GM18861 (cell line): Measurements from ENCODE around the gene PRXL2B.

Source experiments
- ATAC-seq: cut with Tn5 transposase; IDR thresholded peaks from one replicate; pipeline ENCODE4 v1.9.1; 2021; ENCODE audit not compliant: unreplicated experiment

PRXL2B gene

GRCh38 chr1:2633366-2633935 lies 46.9 kb downstream of the PRXL2B start:
- no peak for ATAC-seq

GRCh38 chr1:2633936-2634491 lies 47.4 kb downstream of the PRXL2B start:
- ATAC-seq: no peak

GRCh38 chr1:2635361-2636010 lies 48.9 kb downstream of the PRXL2B start:
- no peak for ATAC-seq

GRCh38 chr1:2636733-2637132 lies 50.2 kb downstream of the PRXL2B start:
- ATAC-seq: no peak

GRCh38 chr1:2637442-2638145 lies 51.0 kb downstream of the PRXL2B start:
- no peak for ATAC-seq

- ATAC-seq: no peak
Observed at GRCh38 chr1:2638466-2639115, 52.0 kb downstream of the PRXL2B start.

- no peak for ATAC-seq
Observed at GRCh38 chr1:2639203-2639602, 52.6 kb downstream of the PRXL2B start.

- no peak for ATAC-seq
Observed at GRCh38 chr1:2639607-2640521, 53.3 kb downstream of the PRXL2B start.

GRCh38 chr1:2640626-2641025 lies 54.0 kb downstream of the PRXL2B start:
- ATAC-seq: no peak
